HepG2 (cell line): ENCODE measurements around the gene TM4SF18. TPM values are rescaled to one million over a fixed set of nuclear protein-coding genes. Genes with fewer than 3 reads are reported as not detected.

ENCODE experiments used
- ATAC-seq: fragments of 200-7000 bp; cut with Tn5 transposase; 3 replicates; pipeline ENCODE4 v1.9.1; 2020; ENCODE audit warnings: mild to moderate bottlenecking, moderate library complexity
- BruUV-seq: library from RNA; stranded (reverse); fragments of 400-500 nt; replicated peaks from 2 replicates; lab custom pipeline; 2021; lab: Mats Ljungman, UMichigan
- CTCF ChIA-PET: fragments of 300-600 bp; formaldehyde crosslinking; extraction: SDS; loops from one replicate; lab custom pipeline; 2021; ENCODE audit warnings: low total read pairs, inconsistent platforms, low intra/inter-chr PET ratio; lab: Yijun Ruan, JAX
- POLR2A ChIA-PET: fragments of 350-600 bp; sonication (Branson Sonifier 250); formaldehyde crosslinking; loops from one replicate; lab custom pipeline; 2020; ENCODE audit warnings: antibody characterized with exemption, inconsistent platforms; lab: Yijun Ruan, JAX
- DNase-seq: peaks from one replicate; pipeline ENCODE4 v3.0.0-alpha.2; 2015; ENCODE audit warnings: low spot score
- FAIRE-seq: peaks from 3 replicates; lab custom pipeline; 2011; peaks lifted over from hg19 to GRCh38; lab: Jason Lieb, UNC
- H2AFZ ChIP-seq: one replicate; pipeline ENCODE4 v1.6.1; 2011; ENCODE audit warnings: low read length, inconsistent platforms
- H3K27ac ChIP-seq: fragments of 300-600 bp; 3 replicates; pipeline ENCODE4 v1.8.0; 2011; ENCODE audit warnings: mixed run types, mild to moderate bottlenecking, mixed read lengths, low read length, inconsistent platforms; ENCODE audit not compliant: insufficient read depth; ENCODE audit errors: extremely low read length
- H3K27me3 ChIP-seq, 2 experiments: fragments of 200-600 bp in 1 of 2; 2 replicates in 1 of 2; 3 replicates in 1 of 2; pipeline versions ENCODE4 v1.6.0 to v1.8.0; 2011; ENCODE audit warnings: low read length in 2 of 2, mild to moderate bottlenecking in 2 of 2, moderate library complexity in 2 of 2, inconsistent platforms in 1 of 2; ENCODE audit not compliant: insufficient read depth in 2 of 2, control insufficient read depth in 1 of 2
- H3K36me3 ChIP-seq, 2 experiments: fragments of 200-600 bp in 1 of 2; replicated peaks in 1 of 2; 2 replicates in 1 of 2; 3 replicates in 1 of 2; pipeline versions ENCODE4 v1.5.1 to v1.8.0; 2011; ENCODE audit warnings: low read length in 2 of 2, inconsistent platforms in 1 of 2; ENCODE audit not compliant: insufficient read depth in 2 of 2, control insufficient read depth in 1 of 2
- H3K4me1 ChIP-seq: 2 replicates; pipeline ENCODE4 v1.5.1; 2012; ENCODE audit warnings: low read length, inconsistent platforms; ENCODE audit not compliant: insufficient read depth
- H3K4me2 ChIP-seq: 2 replicates; pipeline ENCODE4 v1.6.0; 2011; ENCODE audit warnings: low read depth, low read length, inconsistent platforms
- H3K4me3 ChIP-seq, 3 experiments: fragments of 200-600 bp in 1 of 3; sonication (generic), shearing (Covaris generic) in 1 of 3; replicated peaks in 1 of 3; 2 replicates each; pipeline ENCODE4 v1.5.1; 2011 to 2016; ENCODE audit warnings: low read length in 3 of 3, inconsistent platforms in 2 of 3, low read depth in 2 of 3, mild to moderate bottlenecking in 2 of 3, control low read depth in 1 of 3, mixed read lengths in 1 of 3; ENCODE audit not compliant: insufficient read depth in 1 of 3
- H3K79me2 ChIP-seq: one replicate; pipeline ENCODE4 v1.6.1; 2011; ENCODE audit warnings: low read length, inconsistent platforms; ENCODE audit not compliant: insufficient read depth
- H3K9ac ChIP-seq: 2 replicates; pipeline ENCODE4 v1.6.0; 2011; ENCODE audit warnings: mild to moderate bottlenecking, low read depth, low read length, inconsistent platforms; ENCODE audit not compliant: insufficient read depth
- H3K9me3 ChIP-seq: 2 replicates; pipeline ENCODE4 v1.5.1; 2012; ENCODE audit warnings: mild to moderate bottlenecking, low read length
- H4K20me1 ChIP-seq: 2 replicates; pipeline ENCODE4 v1.6.0; 2011; ENCODE audit warnings: inconsistent platforms, mild to moderate bottlenecking, low read length, moderate library complexity; ENCODE audit not compliant: insufficient read depth
- EP300 ChIP-seq, 3 experiments: sonication (generic) in 1 of 3; formaldehyde crosslinking in 1 of 3; IDR thresholded peaks; 2 replicates each; pipeline versions ENCODE4 v1.5.1 to v1.6.1; 2011 to 2020; ENCODE audit warnings: low read depth in 2 of 3, low read length in 2 of 3, borderline replicate concordance in 1 of 3, improper control_type of control experiment in 1 of 3, mild to moderate bottlenecking in 1 of 3, missing genetic modification reagents in 1 of 3, moderate library complexity in 1 of 3
- FOXK2 ChIP-seq: fragments of 450-650 bp; IDR thresholded peaks from 2 replicates; pipeline ENCODE4 v1.6.1; 2016
- MEIS1 ChIP-seq: sonication (generic); formaldehyde crosslinking; IDR thresholded peaks from 2 replicates; pipeline ENCODE4 v1.9.0; 2021; ENCODE audit warnings: mild to moderate bottlenecking, missing genetic modification reagents, moderate library complexity, borderline replicate concordance
- NFYB ChIP-seq: sonication (generic); formaldehyde crosslinking; IDR thresholded peaks from 2 replicates; pipeline ENCODE4 v1.4.0; 2020; ENCODE audit warnings: missing genetic modification reagents
- PAWR ChIP-seq: sonication (generic); formaldehyde crosslinking; IDR thresholded peaks from 2 replicates; pipeline ENCODE4 v1.4.0; 2020; ENCODE audit warnings: missing genetic modification reagents, mild to moderate bottlenecking, borderline replicate concordance
- PITX1 ChIP-seq: sonication (generic); formaldehyde crosslinking; IDR thresholded peaks from 2 replicates; pipeline ENCODE4 v1.5.1; 2020; ENCODE audit warnings: mild to moderate bottlenecking, missing genetic modification reagents
- POLR2G ChIP-seq: fragments of 200-400 bp; formaldehyde crosslinking; IDR thresholded peaks from 2 replicates; pipeline ENCODE4 v1.6.1; 2018; ENCODE audit warnings: mild to moderate bottlenecking, low read depth, low read length, moderate library complexity
- PTBP1 ChIP-seq: fragments of 200-400 bp; formaldehyde crosslinking; IDR thresholded peaks from 2 replicates; pipeline ENCODE4 v1.6.1; 2018; ENCODE audit warnings: low read length, low read depth; ENCODE audit not compliant: poor library complexity, severe bottlenecking
- SP4 ChIP-seq: sonication (generic); formaldehyde crosslinking; IDR thresholded peaks from 2 replicates; pipeline ENCODE4 v1.8.1; 2023; ENCODE audit warnings: mild to moderate bottlenecking, missing genetic modification reagents
- ZBTB1 ChIP-seq: sonication (generic); formaldehyde crosslinking; IDR thresholded peaks from 2 replicates; pipeline ENCODE4 v1.4.0; 2020; ENCODE audit warnings: missing genetic modification reagents, borderline replicate concordance
- ZBTB33 ChIP-seq: sonication (generic); formaldehyde crosslinking; IDR thresholded peaks from 2 replicates; pipeline ENCODE4 v1.4.0; 2020; ENCODE audit warnings: missing genetic modification reagents
- ZBTB46 ChIP-seq: sonication (generic); formaldehyde crosslinking; IDR thresholded peaks from 2 replicates; pipeline ENCODE4 v1.4.0; 2020; ENCODE audit warnings: mild to moderate bottlenecking, missing genetic modification reagents, borderline replicate concordance
- ZMAT3 ChIP-seq: sonication (generic); formaldehyde crosslinking; conservative IDR thresholded peaks from 2 replicates; pipeline ENCODE4 v1.7.0; 2021; ENCODE audit warnings: missing genetic modification reagents
- ZNF282 ChIP-seq: fragments of 450-650 bp; IDR thresholded peaks from 2 replicates; pipeline ENCODE4 v1.6.1; 2018; ENCODE audit not compliant: partially characterized antibody
- WGBS: methylation state at CpG from one replicate; pipeline ENCODE4 v1.1.6; 2017; ENCODE audit warnings: low lambda C conversion rate; 5-methylcytosine and 5-hydroxymethylcytosine counted together
- in situ Hi-C: cut with HindIII; loops from 2 replicates; pipeline ENCODE4 v1.10.0; 2017; ENCODE audit warnings: low pct_unique_long_range_greater_than_20kb; ENCODE audit not compliant: extremely low pct_ligation_motif_present
- intact Hi-C: fragments of 100-400 bp; cut with micrococcal nuclease; formaldehyde crosslinking; loops from one replicate; pipeline ENCODE4 v1.10.0; 2022; ENCODE audit not compliant: unreplicated experiment
- polyA plus RNA-seq, 8 experiments: library from polyadenylated mRNA; depleted of rRNA in 3 of 8; stranded (reverse) in 7 of 8; unstranded in 1 of 8; fragments of >200 nt; fragmentation: Illumina TruSeq in 4 of 8; extraction: Trizol in 4 of 8; gene quantifications; 2 replicates each; pipeline versions ENCODE4 v1.2.1 to v1.2.3, GENCODE V29; 2011 to 2016; ENCODE audit warnings: low read depth in 4 of 8, missing spikeins in 1 of 8, mixed read lengths in 1 of 8; ENCODE audit not compliant: insufficient read depth in 1 of 8
- total RNA-seq, 5 experiments: library from RNA; depleted of rRNA; stranded (reverse); fragments of >200 nt; fragmentation: Illumina TruSeq; extraction: Trizol; gene quantifications; 2 replicates each; pipeline ENCODE4 v1.2.3, GENCODE V29; 2016; ENCODE audit warnings: low read depth in 1 of 5

The TM4SF18 gene
- total and polyA plus RNA-seq, 2 of the 13 experiments (the other 11 are each of a cell fraction or from before 2014, with no cell fraction given) = 0.15 TPM; not detected in 1

GRCh38 chr3:149305376-149305775 is 28.1 kb downstream of the TM4SF18 start:
- POLR2A ChIA-PET = no interaction called here
- in situ Hi-C loops (no loop called here), intact Hi-C loops (no loop called here)
- DNase-seq (no peak), FAIRE-seq (no peak), ATAC-seq (no peak)
- Histone ChIP-seq H3K27me3 (no peaks in the 10 kb centered on the region), H2AFZ (no peak overlapping the region), H4K20me1 (no peaks in the 10 kb centered on the region), H3K9me3 (no peaks in the 10 kb centered on the region), H3K4me1 (peaks cover 18% of the 10 kb centered on the region), H3K4me3 (no peak overlapping the region), H3K9ac (no peak overlapping the region), H3K4me2 (no peak overlapping the region), H3K27ac (no peak overlapping the region), H3K36me3 (no peaks in the 10 kb centered on the region), H3K79me2 (no peaks in the 10 kb centered on the region)
- TF ChIP-seq PAWR (no peak), POLR2G (no peak), ZMAT3 (CRISPR knock-in tag) (no peak), SP4 (CRISPR knock-in tag) (no peak), ZBTB1 (CRISPR knock-in tag) (no peak), ZBTB33 (CRISPR knock-in tag) (no peak), ZNF282 (no peak), FOXK2 (no peak), NFYB (CRISPR knock-in tag) (no peak), EP300 (IDR thresholded peaks at IDR 0.05; ENCODE audit: low read depth in 2 of 2, low read length in 2 of 2) (no peak), EP300 (CRISPR knock-in tag; IDR thresholded peaks at IDR 0.05; ENCODE audit: borderline replicate concordance) (no peak), ZBTB46 (CRISPR knock-in tag) (no peak), MEIS1 (CRISPR knock-in tag) (no peak), PTBP1 (no peak), PITX1 (CRISPR knock-in tag) (no peak)
- no TSS peak for BruUV-seq
- CTCF ChIA-PET = no interaction called here
- 95% methylated on average over 2 of the region's 2 CpGs for WGBS
